B cell (primary cell): ENCODE results near the gene SIX1. TPM values are rescaled to one million over a fixed set of nuclear protein-coding genes. Genes with fewer than 3 reads are reported as not detected.

Experiments used
- ATAC-seq: fragments of 200-7000 bp; cut with Tn5 transposase; one replicate; pipeline ENCODE4 v1.10.0; 2021; ENCODE audit warnings: low read depth, mild to moderate bottlenecking, moderate number of reproducible peaks, moderate library complexity
- CTCF ChIA-PET: fragments of 350-600 bp; sonication (Branson Sonifier 250); formaldehyde crosslinking; loops from one replicate; lab custom pipeline; 2021; ENCODE audit warnings: antibody characterized with exemption, inconsistent platforms; lab: Charles Lee
- POLR2A ChIA-PET: fragments of 350-600 bp; sonication (Branson Sonifier 250); formaldehyde crosslinking; loops from one replicate; lab custom pipeline; 2021; ENCODE audit warnings: antibody characterized with exemption; lab: Charles Lee
- DNase-seq: peaks from one replicate; pipeline ENCODE4 v3.0.0; 2013
- H2AFZ ChIP-seq: 2 replicates; pipeline ENCODE4 v1.6.1; 2012; ENCODE audit warnings: mild to moderate bottlenecking, low read depth, low read length; ENCODE audit not compliant: insufficient read depth, poor library complexity, severe bottlenecking
- H3K27ac ChIP-seq, 2 donors: 1 replicate in 1 of 2; 2 replicates in 1 of 2; pipeline ENCODE4 v1.5.1; 2012 to 2013; ENCODE audit warnings: low read length in 2 of 2, mild to moderate bottlenecking in 2 of 2, moderate library complexity in 1 of 2
- H3K27me3 ChIP-seq, 4 experiments: fragments of 200-600 bp in 1 of 4; sonication (generic) in 1 of 4; replicated peaks in 1 of 4; 1 replicate in 2 of 4; 2 replicates in 2 of 4; pipeline versions ENCODE4 v1.6.1 to v1.7.0; 2013 to 2016; ENCODE audit warnings: low read length in 3 of 4, mild to moderate bottlenecking in 2 of 4, mixed read lengths in 1 of 4, moderate library complexity in 1 of 4; ENCODE audit not compliant: insufficient read depth in 4 of 4, control insufficient read depth in 3 of 4; ENCODE audit errors: control extremely low read depth in 1 of 4
- H3K36me3 ChIP-seq, 2 experiments: replicated peaks in 1 of 2; 1 replicate in 1 of 2; 2 replicates in 1 of 2; pipeline versions ENCODE4 v1.6.1 to v1.7.1; 2013; ENCODE audit warnings: low read length in 1 of 2; ENCODE audit not compliant: insufficient read depth in 2 of 2, control insufficient read depth in 1 of 2; ENCODE audit errors: control extremely low read depth in 1 of 2, extremely low read depth in 1 of 2
- H3K4me1 ChIP-seq, 2 donors: fragments of 200-600 bp in 1 of 2; sonication (generic) in 1 of 2; 1 replicate in 1 of 2; 2 replicates in 1 of 2; pipeline versions ENCODE4 v1.5.1 to v1.6.1; 2013 to 2017; ENCODE audit warnings: low read length in 2 of 2; ENCODE audit not compliant: control insufficient read depth in 2 of 2, insufficient read depth in 2 of 2
- H3K4me2 ChIP-seq: replicated peaks from 2 replicates; pipeline ENCODE3; 2012; ENCODE audit warnings: mild to moderate bottlenecking, low read depth, low read length; ENCODE audit not compliant: poor library complexity, severe bottlenecking
- H3K4me3 ChIP-seq, 5 experiments: fragments of 200-600 bp in 1 of 5; sonication (generic) in 1 of 5; 1 replicate in 3 of 5; 2 replicates in 2 of 5; pipeline versions ENCODE4 v1.5.1 to v1.7.0; 2011 to 2016; ENCODE audit warnings: low read length in 4 of 5, mild to moderate bottlenecking in 4 of 5, low read depth in 2 of 5, control low read depth in 1 of 5, moderate library complexity in 1 of 5; ENCODE audit not compliant: insufficient read depth in 1 of 5; ENCODE audit errors: control extremely low read depth in 1 of 5, extremely low read depth in 1 of 5
- H3K79me2 ChIP-seq: fragments of 200-600 bp; sonication (generic); one replicate; pipeline ENCODE4 v1.6.0; 2016; ENCODE audit warnings: low read length; ENCODE audit not compliant: control insufficient read depth, insufficient read depth
- H3K9ac ChIP-seq: fragments of 200-600 bp; sonication (generic); 2 replicates; pipeline ENCODE4 v1.6.1; 2017; ENCODE audit warnings: mild to moderate bottlenecking, low read length, moderate library complexity
- H3K9me3 ChIP-seq, 3 donors: one replicate each; pipeline versions ENCODE4 v1.6.1 to v1.7.1; 2013; ENCODE audit warnings: low read length in 2 of 3; ENCODE audit not compliant: control insufficient read depth in 2 of 3, insufficient read depth in 1 of 3; ENCODE audit errors: control extremely low read depth in 1 of 3
- H4K20me1 ChIP-seq: 2 replicates; pipeline ENCODE4 v1.6.0; 2012; ENCODE audit warnings: mild to moderate bottlenecking, low read length; ENCODE audit not compliant: insufficient read depth, control insufficient read depth, poor library complexity, severe bottlenecking
- H3K27ac Mint-ChIP-seq: one replicate; pipeline ENCODE4 v1.8.0; 2021; ENCODE audit warnings: mixed read lengths
- H3K27me3 Mint-ChIP-seq: one replicate; pipeline ENCODE4 v1.8.0; 2021; ENCODE audit warnings: mixed read lengths
- H3K4me1 Mint-ChIP-seq: one replicate; pipeline ENCODE4 v1.8.0; 2021; ENCODE audit warnings: mixed read lengths
- H3K4me3 Mint-ChIP-seq: one replicate; pipeline ENCODE4 v1.8.0; 2021; ENCODE audit warnings: mixed read lengths
- H3K9me3 Mint-ChIP-seq: one replicate; pipeline ENCODE4 v1.8.0; 2022; ENCODE audit warnings: mixed read lengths; ENCODE audit not compliant: insufficient read depth
- EZH2 ChIP-seq: IDR thresholded peaks from 2 replicates; pipeline ENCODE4 v1.6.1; 2012; ENCODE audit warnings: borderline replicate concordance, low read depth, mild to moderate bottlenecking, moderate library complexity, low read length; ENCODE audit not compliant: insufficient read depth, poor library complexity, severe bottlenecking
- WGBS: methylation state at CpG from one replicate; pipeline ENCODE4 v1.1.5; 2013; ENCODE audit warnings: missing lambda C conversion rate; ENCODE audit not compliant: insufficient coverage; 5-methylcytosine and 5-hydroxymethylcytosine counted together
- intact Hi-C: fragments of 100-400 bp; cut with micrococcal nuclease; formaldehyde crosslinking; loops from one replicate; pipeline ENCODE4 v1.10.0; 2022
- polyA plus RNA-seq: library from polyadenylated mRNA; depleted of rRNA; stranded (reverse); fragments of >200 nt; gene quantifications from 2 replicates; pipeline ENCODE4 v1.2.3, GENCODE V29; 2012
- total RNA-seq, 2 donors: library from RNA; stranded (reverse); fragments of 120-200 nt in 1 of 2; gene quantifications; 1 replicate in 1 of 2; 2 replicates in 1 of 2; pipeline versions ENCODE4 v1.2.3 to v1.2.4, GENCODE V29; 2013 to 2022
- TF ChIP-seq, protein P1 (sequence below): fragments of 200-600 bp; IDR thresholded peaks from one replicate; pipeline ENCODE4 v1.8.0; 2022; ENCODE audit warnings: antibody characterized with exemption, mild to moderate bottlenecking

The SIX1 gene
- total and polyA plus RNA-seq, 2 donors (not counting 1 experiment from before 2014, with no cell fraction given): 0.12 to 0.16 TPM

DNA sequence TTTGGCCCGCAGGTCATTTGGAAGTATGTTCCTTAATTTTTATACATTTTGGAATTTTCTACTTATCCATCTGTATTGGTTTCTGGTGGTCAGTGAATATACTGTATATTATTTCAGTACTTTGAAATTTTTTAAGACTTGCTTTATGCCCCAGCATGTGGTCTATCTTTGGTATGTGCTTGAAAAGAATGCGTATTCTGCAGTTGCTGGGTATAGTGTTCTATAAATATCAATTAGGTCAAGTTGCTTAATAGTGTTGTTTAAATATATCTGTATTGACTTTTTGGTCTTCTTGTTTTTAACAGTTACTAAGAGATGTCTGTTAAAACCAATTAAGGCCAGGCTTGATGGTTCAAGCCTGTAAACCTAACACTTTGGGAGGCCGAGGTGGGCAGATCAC lies 21.7 kb upstream of the SIX1 start:
- no peaks in the 10 kb centered on the region for H3K27me3 ChIP-seq
- H3K36me3 ChIP-seq: no peaks in the 10 kb centered on the region
- H3K79me2 ChIP-seq: no peaks in the 10 kb centered on the region
- TF ChIP-seq, protein P1, sequence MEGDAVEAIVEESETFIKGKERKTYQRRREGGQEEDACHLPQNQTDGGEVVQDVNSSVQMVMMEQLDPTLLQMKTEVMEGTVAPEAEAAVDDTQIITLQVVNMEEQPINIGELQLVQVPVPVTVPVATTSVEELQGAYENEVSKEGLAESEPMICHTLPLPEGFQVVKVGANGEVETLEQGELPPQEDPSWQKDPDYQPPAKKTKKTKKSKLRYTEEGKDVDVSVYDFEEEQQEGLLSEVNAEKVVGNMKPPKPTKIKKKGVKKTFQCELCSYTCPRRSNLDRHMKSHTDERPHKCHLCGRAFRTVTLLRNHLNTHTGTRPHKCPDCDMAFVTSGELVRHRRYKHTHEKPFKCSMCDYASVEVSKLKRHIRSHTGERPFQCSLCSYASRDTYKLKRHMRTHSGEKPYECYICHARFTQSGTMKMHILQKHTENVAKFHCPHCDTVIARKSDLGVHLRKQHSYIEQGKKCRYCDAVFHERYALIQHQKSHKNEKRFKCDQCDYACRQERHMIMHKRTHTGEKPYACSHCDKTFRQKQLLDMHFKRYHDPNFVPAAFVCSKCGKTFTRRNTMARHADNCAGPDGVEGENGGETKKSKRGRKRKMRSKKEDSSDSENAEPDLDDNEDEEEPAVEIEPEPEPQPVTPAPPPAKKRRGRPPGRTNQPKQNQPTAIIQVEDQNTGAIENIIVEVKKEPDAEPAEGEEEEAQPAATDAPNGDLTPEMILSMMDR: no peak
- no peak for TF ChIP-seq EZH2
- H3K4me2 ChIP-seq: no peak overlapping the region
- no peak overlapping the region for H3K4me3 ChIP-seq
- no peak overlapping the region for H2AFZ ChIP-seq
- H3K9me3 ChIP-seq: peaks cover 0 to 1% (median 0%) of the 10 kb centered on the region in 3 donors
- H3K4me3 Mint-ChIP-seq: no peak overlapping the region
- WGBS: no CpG with 5 or more reads among the region's 3 CpGs
- intact Hi-C loops: no loop called here
- no peaks in the 10 kb centered on the region for H4K20me1 ChIP-seq
- no peaks in the 10 kb centered on the region for H3K4me1 Mint-ChIP-seq
- ChIA-PET POLR2A (no interaction called here), CTCF (no interaction called here)
- no peak overlapping the region for H3K27ac Mint-ChIP-seq
- DNase-seq (no peak), ATAC-seq (no peak)
- no peaks in the 10 kb centered on the region for H3K9me3 Mint-ChIP-seq
- no peak overlapping the region for H3K9ac ChIP-seq
- no peak overlapping the region for H3K27ac ChIP-seq
- H3K4me1 ChIP-seq: no peaks in the 10 kb centered on the region
- H3K27me3 Mint-ChIP-seq: peaks cover 6% of the 10 kb centered on the region

DNA sequence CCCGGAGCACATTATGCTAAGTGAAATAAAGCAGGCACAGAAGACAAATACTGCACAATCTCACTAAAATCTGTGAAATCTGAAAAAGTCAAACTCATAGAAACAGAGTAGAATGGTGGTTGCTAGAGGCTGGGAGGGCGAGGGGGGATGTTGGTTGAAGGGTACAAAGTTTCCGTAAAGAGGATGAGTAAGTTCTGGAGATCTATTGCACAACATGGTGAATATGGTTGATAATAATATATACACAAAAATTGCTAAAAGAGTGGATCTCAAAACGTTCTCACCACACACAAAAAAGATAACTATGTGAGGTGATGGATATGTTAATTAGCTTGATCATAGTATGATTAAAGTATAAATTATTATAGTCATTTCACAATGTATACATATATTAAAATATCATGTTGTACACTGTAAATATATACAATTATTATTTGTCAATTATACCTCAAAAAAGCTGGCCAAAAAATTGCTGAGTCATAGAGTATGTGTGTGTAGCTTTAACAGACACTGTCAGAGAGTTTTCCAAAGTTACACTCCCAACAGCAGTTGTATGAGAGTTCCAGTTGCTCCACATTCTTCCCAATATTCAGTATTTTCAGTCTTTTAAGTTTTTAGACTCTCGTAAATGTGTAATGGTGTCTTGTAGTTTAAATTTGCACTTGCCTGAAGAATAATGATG lies 19.3 kb upstream of the SIX1 start:
- Histone ChIP-seq H4K20me1 (no peaks in the 10 kb centered on the region), H3K9ac (no peak overlapping the region), H3K27me3 (peaks cover 0 to 13% (median 5%) of the 10 kb centered on the region in 4 experiments), H2AFZ (no peak overlapping the region), H3K4me1 (no peaks in the 10 kb centered on the region), H3K4me2 (no peak overlapping the region), H3K36me3 (no peaks in the 10 kb centered on the region), H3K4me3 (no peak overlapping the region), H3K79me2 (no peaks in the 10 kb centered on the region), H3K9me3 (peaks cover 0 to 1% (median 0%) of the 10 kb centered on the region in 3 donors), H3K27ac (no peak overlapping the region)
- Mint-ChIP-seq H3K27me3 (peaks cover 23% of the 10 kb centered on the region), H3K4me1 (no peaks in the 10 kb centered on the region), H3K27ac (no peak overlapping the region), H3K4me3 (no peak overlapping the region), H3K9me3 (no peaks in the 10 kb centered on the region)
- ChIA-PET POLR2A (no interaction called here), CTCF (no interaction called here)
- no peak for ATAC-seq
- TF ChIP-seq EZH2: no peak
- TF ChIP-seq, protein P1: no peak
- intact Hi-C loops: no loop called here
- no peak for DNase-seq
- no CpG with 5 or more reads among the region's 5 CpGs for WGBS
